Measurements from ENCODE around the gene COL4A5. TPM values are rescaled to one million over a fixed set of nuclear protein-coding genes. Genes with fewer than 3 reads are reported as not detected.
"Not testable (repeated sequence)": the region's sequence is repeated elsewhere in the genome, so short reads cannot be mapped to it uniquely, and the experiment has no call there.

Gene COL4A5
- total RNA-seq, 2 experiments from 2014 or later = not detected

- no peaks in the 10 kb centered on the region for H3K27me3 ChIP-seq (ENCODE audit: control insufficient read depth in 1 of 2, insufficient read depth in 2 of 2, low read length in 2 of 2)
- H3K4me3 ChIP-seq (ENCODE audit: low read length) = no peak overlapping the region
- intact Hi-C loops (cut with DNase I, micrococcal nuclease) = no loop called here
- H3K9me3 Mint-ChIP-seq = no peaks in the 10 kb centered on the region
- no peak overlapping the region for H3K27ac ChIP-seq (ENCODE audit: low read depth in 1 of 2, low read length in 2 of 2)
- ChIA-PET CTCF (no interaction called here), POLR2A (no interaction called here)
- H3K4me1 ChIP-seq (ENCODE audit: insufficient read depth, low read length) = no peaks in the 10 kb centered on the region
- no peak for DNase-seq
- H3K27me3 Mint-ChIP-seq = no peaks in the 10 kb centered on the region
- H3K4me1 Mint-ChIP-seq (ENCODE audit: low read depth) = no peaks in the 10 kb centered on the region
- no peak overlapping the region for H3K4me3 Mint-ChIP-seq
- H3K27ac Mint-ChIP-seq = no peak overlapping the region
- no peak for TF ChIP-seq CTCF (IDR thresholded peaks at IDR 0.05)
- ATAC-seq (ENCODE audit: poor library complexity) = no peak
- H3K9me3 ChIP-seq (ENCODE audit: control insufficient read depth in 1 of 2, insufficient read depth in 1 of 2, low read length in 2 of 2) = no peaks in the 10 kb centered on the region
- no peaks in the 10 kb centered on the region for H3K36me3 Mint-ChIP-seq (ENCODE audit: low read depth)
- no peaks in the 10 kb centered on the region for H3K36me3 ChIP-seq (ENCODE audit: insufficient read depth, low read length)
Observed at GRCh38 chrX:108464604-108465003, 25.0 kb downstream of the COL4A5 start.

- no peaks in the 10 kb centered on the region for H3K36me3 Mint-ChIP-seq (ENCODE audit: low read depth)
- CTCF ChIA-PET = no interaction called here
- DNase-seq = no peak
Observed at GRCh38 chrX:108468486-108468885, 28.8 kb downstream of the COL4A5 start.

GRCh38 chrX:108473979-108474378 lies 34.3 kb downstream of the COL4A5 start:
- Mint-ChIP-seq H3K27me3 (no peaks in the 10 kb centered on the region), H3K4me1 (ENCODE audit: low read depth) (no peaks in the 10 kb centered on the region), H3K4me3 (no peak overlapping the region), H3K9me3 (no peaks in the 10 kb centered on the region), H3K36me3 (ENCODE audit: low read depth) (no peaks in the 10 kb centered on the region), H3K27ac (no peak overlapping the region)
- DNase-seq = no peak
- no peak overlapping the region for H3K4me3 ChIP-seq (ENCODE audit: low read length)
- ChIA-PET POLR2A (no interaction called here), CTCF (no interaction called here)
- H3K9me3 ChIP-seq (ENCODE audit: control insufficient read depth in 1 of 2, insufficient read depth in 1 of 2, low read length in 2 of 2) = no peaks in the 10 kb centered on the region
- H3K4me1 ChIP-seq (ENCODE audit: insufficient read depth, low read length) = no peaks in the 10 kb centered on the region
- no peaks in the 10 kb centered on the region for H3K36me3 ChIP-seq (ENCODE audit: insufficient read depth, low read length)
- intact Hi-C loops (cut with DNase I, micrococcal nuclease) = no loop called here
- H3K27me3 ChIP-seq (ENCODE audit: control insufficient read depth in 1 of 2, insufficient read depth in 2 of 2, low read length in 2 of 2) = no peaks in the 10 kb centered on the region
- no peak overlapping the region for H3K27ac ChIP-seq (ENCODE audit: low read depth in 1 of 2, low read length in 2 of 2)
- no peak for TF ChIP-seq CTCF (IDR thresholded peaks at IDR 0.05)
- no peak for ATAC-seq (ENCODE audit: poor library complexity)

More at GRCh38 chrX:108468486-108468885, 28.8 kb downstream of the COL4A5 start:
- H3K27me3 ChIP-seq (ENCODE audit: control insufficient read depth in 1 of 2, insufficient read depth in 2 of 2, low read length in 2 of 2) = no peaks in the 10 kb centered on the region
- H3K4me1 ChIP-seq (ENCODE audit: insufficient read depth, low read length) = no peaks in the 10 kb centered on the region
- intact Hi-C loops (cut with DNase I, micrococcal nuclease) = no loop called here
- H3K27me3 Mint-ChIP-seq = no peaks in the 10 kb centered on the region
- H3K27ac ChIP-seq (ENCODE audit: low read depth in 1 of 2, low read length in 2 of 2) = no peak overlapping the region
- H3K4me3 Mint-ChIP-seq = no peak overlapping the region
- no peak for ATAC-seq (ENCODE audit: poor library complexity)
- no peak overlapping the region for H3K4me3 ChIP-seq (ENCODE audit: low read length)
- H3K9me3 ChIP-seq (ENCODE audit: control insufficient read depth in 1 of 2, insufficient read depth in 1 of 2, low read length in 2 of 2) = no peaks in the 10 kb centered on the region
- no peak overlapping the region for H3K27ac Mint-ChIP-seq
- POLR2A ChIA-PET = no interaction called here
- H3K4me1 Mint-ChIP-seq (ENCODE audit: low read depth) = no peaks in the 10 kb centered on the region
- H3K36me3 ChIP-seq (ENCODE audit: insufficient read depth, low read length) = no peaks in the 10 kb centered on the region
- no peak for TF ChIP-seq CTCF (IDR thresholded peaks at IDR 0.05)
- H3K9me3 Mint-ChIP-seq = no peaks in the 10 kb centered on the region

- H3K36me3 Mint-ChIP-seq (ENCODE audit: low read depth); H3K9me3 ChIP-seq (ENCODE audit: control insufficient read depth in 1 of 2, insufficient read depth in 1 of 2, low read length in 2 of 2); POLR2A ChIA-PET; CTCF ChIA-PET; H3K4me1 ChIP-seq (ENCODE audit: insufficient read depth, low read length); H3K36me3 ChIP-seq (ENCODE audit: insufficient read depth, low read length); H3K27ac ChIP-seq (ENCODE audit: low read depth in 1 of 2, low read length in 2 of 2); H3K27me3 ChIP-seq (ENCODE audit: control insufficient read depth in 1 of 2, insufficient read depth in 2 of 2, low read length in 2 of 2); H3K27me3 Mint-ChIP-seq; H3K4me1 Mint-ChIP-seq (ENCODE audit: low read depth); DNase-seq; H3K27ac Mint-ChIP-seq; H3K4me3 ChIP-seq (ENCODE audit: low read length); intact Hi-C loops (cut with DNase I, micrococcal nuclease); H3K4me3 Mint-ChIP-seq; ATAC-seq (ENCODE audit: poor library complexity); H3K9me3 Mint-ChIP-seq: not testable (repeated sequence)
Observed at GRCh38 chrX:108481528-108481927, 41.9 kb downstream of the COL4A5 start.
